Lung (tissue), 12 donors: Measurements from ENCODE around the gene GCLM. TPM values are rescaled to one million over a fixed set of nuclear protein-coding genes. Genes with fewer than 3 reads are reported as not detected.
"Not testable (repeated sequence)": the region's sequence is repeated elsewhere in the genome, so short reads cannot be mapped to it uniquely, and the experiment has no call there.

ENCODE experiments used
- ATAC-seq: fragments of 200-7000 bp; cut with Tn5 transposase; one replicate; pipeline ENCODE4 v1.9.1; 2020; ENCODE audit warnings: moderate number of reproducible peaks; ENCODE audit not compliant: insufficient read depth, low FRiP score
- DNase-seq, 3 donors: peaks; one replicate each; pipeline ENCODE4 v3.0.0-alpha.2; 2013 to 2017
- H3K27ac ChIP-seq, 2 donors: one replicate each; pipeline ENCODE4 v1.5.1; 2013; ENCODE audit warnings: mild to moderate bottlenecking in 2 of 2, moderate library complexity in 2 of 2, control low read depth in 1 of 2, inconsistent platforms in 1 of 2, low read depth in 1 of 2, low read length in 1 of 2
- H3K27me3 ChIP-seq, 3 donors: one replicate each; pipeline ENCODE4 v1.5.1; 2013; ENCODE audit warnings: low read length in 2 of 3; ENCODE audit not compliant: control insufficient read depth in 3 of 3, insufficient read depth in 3 of 3
- H3K36me3 ChIP-seq, 4 donors: one replicate each; pipeline ENCODE4 v1.5.1; 2013; ENCODE audit warnings: low read length in 4 of 4, mild to moderate bottlenecking in 1 of 4, moderate library complexity in 1 of 4; ENCODE audit not compliant: control insufficient read depth in 4 of 4, insufficient read depth in 4 of 4
- H3K4me1 ChIP-seq, 5 donors: one replicate each; pipeline ENCODE4 v1.5.1; 2013; ENCODE audit warnings: low read length in 5 of 5, mild to moderate bottlenecking in 2 of 5, moderate library complexity in 1 of 5; ENCODE audit not compliant: control insufficient read depth in 5 of 5, insufficient read depth in 5 of 5
- H3K4me3 ChIP-seq: one replicate; pipeline ENCODE4 v1.5.1; 2013; ENCODE audit warnings: mild to moderate bottlenecking, control low read depth, moderate library complexity
- H3K9ac ChIP-seq, 2 donors: one replicate each; pipeline ENCODE4 v1.5.1; 2013; ENCODE audit warnings: low read length in 2 of 2, control low read depth in 1 of 2; ENCODE audit not compliant: insufficient read depth in 1 of 2
- H3K9me3 ChIP-seq, 4 donors: one replicate each; pipeline ENCODE4 v1.5.1; 2013; ENCODE audit warnings: low read length in 3 of 4, mild to moderate bottlenecking in 1 of 4, moderate library complexity in 1 of 4; ENCODE audit not compliant: control insufficient read depth in 4 of 4, insufficient read depth in 3 of 4
- CTCF ChIP-seq: IDR thresholded peaks from 2 replicates; pipeline ENCODE4 v1.5.1; 2012; ENCODE audit warnings: mild to moderate bottlenecking; ENCODE audit errors: control extremely low read depth, extremely low read depth
- WGBS, 2 donors: extraction: QIAGEN DNeasy Blood & Tissue Kit; methylation state at CpG; one replicate each; pipeline ENCODE4 v1.1.7; 2013; 5-methylcytosine and 5-hydroxymethylcytosine counted together
- polyA plus RNA-seq, 2 donors: library from polyadenylated mRNA; stranded (reverse); fragments of 200-250 nt; gene quantifications; one replicate each; pipeline ENCODE4 v1.2.1, GENCODE V29; 2013
- total RNA-seq, 2 donors: library from RNA; depleted of rRNA in 1 of 2; stranded (reverse); fragments of >200 nt in 1 of 2; gene quantifications; one replicate each; pipeline ENCODE4 v1.2.1, GENCODE V29; 2014 to 2021
- donor health status: control.
- donor health status: control.
- donor health status: Bipolar disorder and iron deficiency.
- donor health status: healthy.
- donor health status: DM: yes; HTN: yes; CAD: no.

The GCLM gene
- total and polyA plus RNA-seq, 4 donors = 8.7 to 25.7 (median 19.9) TPM

GRCh38 chr1:93864175-93864574 lies 45.1 kb downstream of the GCLM start:
- DNase-seq (no peak), ATAC-seq (no peak)
- Histone ChIP-seq H3K27me3 (no peaks in the 10 kb centered on the region), H3K9me3 (no peaks in the 10 kb centered on the region), H3K27ac (no peak overlapping the region), H3K9ac (no peak overlapping the region), H3K4me3 (no peak overlapping the region), H3K4me1 (no peaks in the 10 kb centered on the region), H3K36me3 (peaks cover 4 to 8% (median 6%) of the 10 kb centered on the region in 4 donors)
- 74 to 79% methylated on average over 3 of the region's 3 CpGs for WGBS, 2 donors
- no peak for TF ChIP-seq CTCF

- not testable (repeated sequence) for H3K9ac ChIP-seq, DNase-seq, H3K4me3 ChIP-seq, H3K9me3 ChIP-seq, H3K4me1 ChIP-seq, H3K36me3 ChIP-seq, H3K27ac ChIP-seq, H3K27me3 ChIP-seq, ATAC-seq
- 54 to 81% methylated on average over 3 of the region's 3 CpGs for WGBS, 2 donors
Observed at GRCh38 chr1:93857653-93858052, 51.6 kb downstream of the GCLM start.

GRCh38 chr1:93855983-93856382 lies 53.2 kb downstream of the GCLM start:
- H3K36me3 ChIP-seq, H3K27me3 ChIP-seq, ATAC-seq, H3K4me1 ChIP-seq, H3K9me3 ChIP-seq, H3K4me3 ChIP-seq, H3K9ac ChIP-seq, H3K27ac ChIP-seq, DNase-seq: not testable (repeated sequence)
- 78 to 86% methylated on average over 7 to 9 of the region's 9 CpGs for WGBS, 2 donors

- ATAC-seq (no peak), DNase-seq (no peak)
- no peak for TF ChIP-seq CTCF
- 98 to 99% methylated on average over 3 of the region's 3 CpGs for WGBS, 2 donors
- H3K4me3 ChIP-seq = no peak overlapping the region
- H3K27ac ChIP-seq = no peak overlapping the region
- no peaks in the 10 kb centered on the region for H3K4me1 ChIP-seq
- no peaks in the 10 kb centered on the region for H3K9me3 ChIP-seq
- H3K9ac ChIP-seq = no peak overlapping the region
- H3K27me3 ChIP-seq = no peaks in the 10 kb centered on the region
- no peaks in the 10 kb centered on the region for H3K36me3 ChIP-seq
Observed at GRCh38 chr1:93853940-93854339, 55.3 kb downstream of the GCLM start.

- Histone ChIP-seq H3K9me3 (no peaks in the 10 kb centered on the region), H3K27ac (no peak overlapping the region), H3K4me1 (no peaks in the 10 kb centered on the region), H3K36me3 (no peaks in the 10 kb centered on the region), H3K9ac (no peak overlapping the region), H3K4me3 (no peak overlapping the region), H3K27me3 (no peaks in the 10 kb centered on the region)
- ATAC-seq = no peak
- TF ChIP-seq CTCF = no peak
- no CpG with 5 or more reads among the region's 1 CpG for WGBS, 2 donors
- DNase-seq = no peak
Observed at GRCh38 chr1:93851878-93852277, 57.4 kb downstream of the GCLM start.
